Activated T-cell treated with anti-CD3 and anti-CD28 coated beads, Interleukin-2, amount 50 U/mL, for 4 hours (primary cell): ENCODE data around the gene GARIN5B. TPM values are rescaled to one million over a fixed set of nuclear protein-coding genes. Genes with fewer than 3 reads are reported as not detected.
"Not testable (repeated sequence)": the region's sequence is repeated elsewhere in the genome, so short reads cannot be mapped to it uniquely, and the experiment has no call there.

ENCODE experiments used
- ATAC-seq, 2 donors: fragments of 200-7000 bp; cut with Tn5 transposase; one replicate each; pipeline ENCODE4 v1.10.0; 2021
- DNase-seq: peaks from one replicate; pipeline ENCODE4 v3.0.0-alpha.2; 2020
- H3K27me3 Mint-ChIP-seq: one replicate; pipeline ENCODE4 v1.8.0; 2021; ENCODE audit warnings: low read depth, mixed read lengths
- H3K36me3 Mint-ChIP-seq: one replicate; pipeline ENCODE4 v1.8.0; 2022; ENCODE audit warnings: mixed read lengths; ENCODE audit not compliant: insufficient read depth
- H3K4me1 Mint-ChIP-seq: one replicate; pipeline ENCODE4 v1.8.0; 2021; ENCODE audit warnings: low read depth, mixed read lengths
- H3K4me3 Mint-ChIP-seq: one replicate; pipeline ENCODE4 v1.8.0; 2021; ENCODE audit warnings: mild to moderate bottlenecking, moderate library complexity, mixed read lengths
- H3K9me3 Mint-ChIP-seq: one replicate; pipeline ENCODE4 v1.8.0; 2021; ENCODE audit warnings: mixed read lengths
- total RNA-seq, 3 donors: library from RNA; stranded (reverse); gene quantifications; one replicate each; pipeline ENCODE4 v1.2.1, GENCODE V29; 2021

The GARIN5B gene
- not detected for total RNA-seq

DNA sequence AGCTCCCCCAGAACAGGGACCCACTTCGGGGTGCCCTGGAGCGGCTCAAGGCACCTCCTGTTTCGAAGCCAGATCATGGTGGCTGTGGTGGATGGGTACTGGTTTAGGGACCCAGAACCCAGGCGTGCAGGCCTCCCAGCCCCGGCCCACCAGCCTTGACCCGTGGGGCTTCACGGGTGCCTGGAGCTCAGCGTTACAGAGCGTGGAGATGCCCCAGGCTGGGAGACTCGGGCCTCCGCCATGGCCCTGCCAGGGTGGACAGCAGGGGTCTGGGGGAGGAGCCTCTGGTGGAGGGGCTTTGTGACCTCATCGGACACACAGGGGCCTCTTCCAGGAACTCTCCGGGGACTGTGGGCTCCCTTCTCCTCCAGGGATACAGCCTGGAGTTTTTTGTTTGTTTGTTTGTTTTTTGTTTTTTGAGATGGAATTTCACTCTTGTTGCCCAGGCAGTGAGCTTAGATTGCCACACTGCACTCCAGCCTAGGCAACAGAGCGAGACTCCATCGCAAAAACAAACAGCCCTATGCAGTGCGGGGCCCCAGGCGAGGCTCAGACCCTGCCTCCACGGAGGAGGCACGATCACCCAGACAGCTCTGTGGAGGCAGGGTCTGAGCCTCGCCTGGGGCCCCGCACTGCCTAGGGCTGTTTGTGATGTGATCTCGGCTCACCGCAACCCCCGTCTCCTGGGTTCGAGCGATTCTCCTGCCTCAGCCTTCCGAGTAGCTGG is at the start of gene GARIN5B:
Gene GARIN5B (minus strand): TSS at position 271 of the 727 bp plus-strand sequence. CDS start 194 bp downstream, at position 77.
- H3K9me3 Mint-ChIP-seq = no peaks in the 10 kb centered on the region
- H3K4me1 Mint-ChIP-seq = no peaks in the 10 kb centered on the region
- H3K36me3 Mint-ChIP-seq = no peaks in the 10 kb centered on the region
- no peak within 1 kb of the TSS for H3K4me3 Mint-ChIP-seq
- DNase-seq (no peak), ATAC-seq (no peak)
- H3K27me3 Mint-ChIP-seq = peaks cover 12% of the 10 kb centered on the region

DNA sequence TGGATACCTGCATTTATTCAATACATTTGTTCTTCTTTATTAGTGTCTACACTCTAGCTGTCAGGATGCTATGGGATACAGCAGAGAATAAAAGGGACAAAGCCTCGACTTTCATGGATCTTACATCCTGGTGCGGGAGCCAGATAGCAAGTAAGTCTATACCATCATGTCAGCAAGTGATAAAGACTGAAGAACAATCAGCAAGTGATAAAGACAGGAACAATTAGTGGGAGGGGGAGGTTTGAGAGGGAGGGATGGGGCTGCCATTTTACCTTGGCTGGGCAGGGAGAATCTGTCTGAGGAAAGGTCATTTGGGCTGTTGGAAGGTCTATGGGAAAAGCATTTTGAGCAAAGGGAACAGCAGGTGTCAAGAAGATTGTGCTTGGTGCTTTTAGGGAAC is 47.1 kb upstream of the GARIN5B start:
- Mint-ChIP-seq H3K36me3 (peaks cover 14% of the 10 kb centered on the region), H3K4me3 (no peak overlapping the region), H3K27me3 (no peaks in the 10 kb centered on the region), H3K9me3 (no peaks in the 10 kb centered on the region), H3K4me1 (peaks cover 18% of the 10 kb centered on the region)
- DNase-seq (no peak), ATAC-seq (no peak)

DNA sequence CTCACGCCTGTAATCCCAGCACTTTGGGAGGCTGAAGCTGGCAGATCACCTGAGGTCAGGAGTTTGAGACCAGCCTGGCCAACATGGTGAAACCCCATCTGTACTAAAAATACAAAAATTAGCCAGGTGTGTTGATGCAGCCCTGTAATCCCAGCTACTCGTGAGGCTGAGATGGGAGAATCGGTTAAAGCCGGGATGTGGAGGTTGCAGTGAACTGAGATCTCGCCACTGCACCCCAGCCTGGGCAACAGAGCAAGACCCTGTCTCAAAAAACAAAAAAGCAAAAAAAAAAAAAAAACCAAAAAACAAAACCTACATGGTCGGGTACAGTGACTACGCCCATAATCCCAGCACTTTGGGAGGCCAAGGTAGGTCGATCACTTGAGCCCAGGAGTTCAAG is 46.1 kb upstream of the GARIN5B start:
- not testable (repeated sequence) for DNase-seq, H3K4me3 Mint-ChIP-seq, H3K9me3 Mint-ChIP-seq, ATAC-seq, H3K27me3 Mint-ChIP-seq
- H3K4me1 Mint-ChIP-seq = peaks cover 18% of the 10 kb centered on the region
- peaks cover 16% of the 10 kb centered on the region for H3K36me3 Mint-ChIP-seq

DNA sequence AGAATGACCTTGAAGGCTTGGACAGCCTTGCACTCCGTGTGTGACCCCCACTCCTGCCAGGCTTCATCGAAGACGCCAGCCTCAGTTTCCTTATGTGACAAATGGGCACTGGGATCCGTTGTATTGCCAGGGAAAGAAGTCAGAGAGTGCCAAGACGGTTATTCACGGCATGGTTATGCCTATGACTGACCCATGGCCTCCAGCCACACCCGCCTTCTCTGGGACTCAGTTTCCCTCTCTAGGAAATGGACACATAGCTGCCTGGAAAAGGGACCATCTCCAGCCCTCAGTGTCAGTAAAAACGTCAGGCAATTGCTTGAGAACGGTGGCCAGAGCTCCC is 45.4 kb upstream of the GARIN5B start:
- H3K9me3 Mint-ChIP-seq = no peaks in the 10 kb centered on the region
- DNase-seq (no peak), ATAC-seq (no peak)
- peaks cover 18% of the 10 kb centered on the region for H3K4me1 Mint-ChIP-seq
- H3K4me3 Mint-ChIP-seq = peak overlapping the region; percentile 92
- peaks cover 19% of the 10 kb centered on the region for H3K36me3 Mint-ChIP-seq
- H3K27me3 Mint-ChIP-seq = no peaks in the 10 kb centered on the region

DNA sequence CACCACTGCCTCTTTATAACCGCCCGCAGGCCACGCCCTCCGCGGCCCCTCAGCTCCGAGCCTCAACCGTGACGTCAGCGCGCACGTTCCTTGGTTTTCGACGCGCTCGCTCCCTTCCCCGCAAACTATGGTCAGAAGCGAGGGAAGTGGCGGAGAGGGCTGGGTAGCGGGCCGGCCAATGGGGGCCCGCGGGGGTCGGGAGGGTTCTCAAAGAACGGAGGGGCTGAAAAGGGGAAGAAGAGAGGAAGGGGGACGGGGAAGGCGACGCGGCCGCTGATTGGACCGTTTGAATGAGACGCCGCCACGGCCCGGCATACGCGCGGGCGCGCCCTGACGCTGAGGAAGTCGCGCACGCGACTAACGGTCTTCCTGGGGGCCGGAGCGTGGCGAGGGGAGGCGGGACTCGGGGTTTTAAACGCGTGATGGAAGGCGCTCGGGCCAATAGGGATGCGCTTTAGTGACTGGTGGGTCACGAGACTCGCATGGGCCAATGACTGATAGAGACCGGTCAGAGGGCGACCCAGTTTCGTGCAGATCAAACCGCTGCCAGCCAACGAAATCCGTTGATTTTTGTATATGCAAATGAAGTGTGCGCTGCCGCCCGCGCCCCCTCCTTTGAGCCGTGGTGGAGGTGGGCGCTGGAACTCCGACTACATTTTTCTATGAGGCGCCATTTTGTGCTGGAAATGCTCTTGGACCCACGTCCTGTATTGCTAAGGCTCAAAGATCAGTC is 44.9 kb upstream of the GARIN5B start:
- ATAC-seq (peak; percentile 88 to 91), DNase-seq (peak; percentile 93)
- Mint-ChIP-seq H3K4me3 (peak overlapping the region; percentile 92), H3K4me1 (peaks cover 18% of the 10 kb centered on the region), H3K9me3 (no peaks in the 10 kb centered on the region), H3K36me3 (peaks cover 22% of the 10 kb centered on the region), H3K27me3 (no peaks in the 10 kb centered on the region)

GRCh38 chr19:55407550-55407799 is 44.4 kb upstream of the GARIN5B start, which contains the start of gene UBE2S:
UBE2S (minus strand) TSS chr19:55407788; CDS start chr19:55407589, 199 bp downstream.
- H3K9me3 Mint-ChIP-seq, H3K27me3 Mint-ChIP-seq, ATAC-seq, DNase-seq: not testable (repeated sequence)
- H3K36me3 Mint-ChIP-seq = peaks cover 25% of the 10 kb centered on the region
- H3K4me3 Mint-ChIP-seq = peak within 1 kb of the TSS; percentile 92
- peaks cover 18% of the 10 kb centered on the region for H3K4me1 Mint-ChIP-seq

- Mint-ChIP-seq H3K4me3 (peak overlapping the region; percentile 92), H3K36me3 (peaks cover 28% of the 10 kb centered on the region), H3K4me1 (peaks cover 18% of the 10 kb centered on the region), H3K27me3 (no peaks in the 10 kb centered on the region), H3K9me3 (no peaks in the 10 kb centered on the region)
- DNase-seq = no peak
- peak; percentile 8 to 9 for ATAC-seq
Observed at GRCh38 chr19:55406826-55407549, 43.9 kb upstream of the GARIN5B start.

GRCh38 chr19:55406091-55406825 is 43.2 kb upstream of the GARIN5B start:
- peaks cover 18% of the 10 kb centered on the region for H3K4me1 Mint-ChIP-seq
- ATAC-seq (no peak), DNase-seq (no peak)
- no peaks in the 10 kb centered on the region for H3K9me3 Mint-ChIP-seq
- peaks cover 31% of the 10 kb centered on the region for H3K36me3 Mint-ChIP-seq
- no peaks in the 10 kb centered on the region for H3K27me3 Mint-ChIP-seq
- H3K4me3 Mint-ChIP-seq = peak overlapping the region; percentile 92

DNA sequence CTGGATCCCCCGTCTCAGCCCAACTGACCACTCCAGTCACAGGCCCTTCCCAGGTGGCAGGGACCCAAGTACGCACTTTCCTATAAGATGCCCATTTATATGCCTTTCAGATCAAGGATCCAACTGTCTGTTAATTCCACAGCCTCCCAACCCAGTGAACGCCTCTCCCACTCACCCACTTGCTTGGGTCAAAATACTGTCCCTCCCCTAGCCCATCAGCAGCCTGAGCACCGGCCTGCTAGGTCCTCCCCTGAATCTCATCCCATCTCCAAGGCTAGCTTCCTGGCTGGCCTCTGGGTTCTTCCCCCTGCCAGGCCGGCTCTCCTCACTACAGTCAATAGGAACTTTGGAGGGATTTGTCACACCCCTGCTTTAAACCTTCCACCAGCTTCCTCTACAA is 42.6 kb upstream of the GARIN5B start:
- peak overlapping the region; percentile 92 for H3K4me3 Mint-ChIP-seq
- no peaks in the 10 kb centered on the region for H3K9me3 Mint-ChIP-seq
- ATAC-seq = no peak
- DNase-seq = no peak
- H3K4me1 Mint-ChIP-seq = peaks cover 18% of the 10 kb centered on the region
- peaks cover 36% of the 10 kb centered on the region for H3K36me3 Mint-ChIP-seq
- H3K27me3 Mint-ChIP-seq = no peaks in the 10 kb centered on the region

DNA sequence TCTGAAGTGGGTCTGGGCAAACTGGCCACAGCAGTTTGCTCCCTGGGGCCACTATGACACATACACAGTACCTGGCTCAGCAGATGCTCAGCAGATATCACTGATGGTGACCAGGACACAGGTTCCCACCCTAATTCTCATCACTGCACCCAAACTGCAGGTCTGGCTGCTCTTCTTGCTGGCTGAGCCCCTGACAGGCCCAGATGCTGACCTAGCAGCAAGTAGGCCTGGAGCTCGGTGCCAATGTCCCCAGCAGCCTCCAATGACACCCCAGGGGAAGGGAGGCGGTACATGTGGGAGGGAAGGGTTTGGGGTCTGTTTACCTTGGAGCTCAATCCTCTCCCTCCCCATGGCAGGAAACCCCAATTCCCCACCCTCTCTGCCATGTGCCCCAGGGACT is 39.4 kb upstream of the GARIN5B start:
- peaks cover 39% of the 10 kb centered on the region for H3K36me3 Mint-ChIP-seq

DNA sequence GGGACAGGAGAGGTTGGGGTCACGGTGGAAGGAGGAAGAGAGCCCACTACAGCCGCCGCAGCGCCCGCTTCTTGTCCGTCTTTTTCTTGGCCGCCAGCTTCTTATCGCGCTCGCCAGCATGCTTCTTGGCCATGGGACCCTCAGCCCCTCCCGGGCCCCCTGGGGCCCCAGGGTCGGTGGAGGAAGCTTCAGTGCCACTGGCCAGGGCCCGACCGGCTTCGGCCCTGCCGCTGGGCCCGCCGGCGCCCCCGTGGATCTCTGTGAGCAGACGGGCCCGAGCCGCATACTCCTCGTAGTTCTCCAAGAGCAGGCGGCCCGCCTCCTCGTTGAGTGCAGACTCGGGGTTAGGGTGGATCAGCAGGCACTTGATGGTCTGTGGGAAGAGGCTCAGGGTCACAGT is 38.3 kb upstream of the GARIN5B start:
- H3K9me3 Mint-ChIP-seq, ATAC-seq: not testable (repeated sequence)
- peaks cover 35% of the 10 kb centered on the region for H3K36me3 Mint-ChIP-seq

More for the DNA sequence above, 39.4 kb upstream of the GARIN5B start:
- DNase-seq (no peak), ATAC-seq (no peak)
- H3K4me1 Mint-ChIP-seq = peaks cover 25% of the 10 kb centered on the region
- no peak overlapping the region for H3K4me3 Mint-ChIP-seq
- no peaks in the 10 kb centered on the region for H3K27me3 Mint-ChIP-seq
- no peaks in the 10 kb centered on the region for H3K9me3 Mint-ChIP-seq

DNA sequence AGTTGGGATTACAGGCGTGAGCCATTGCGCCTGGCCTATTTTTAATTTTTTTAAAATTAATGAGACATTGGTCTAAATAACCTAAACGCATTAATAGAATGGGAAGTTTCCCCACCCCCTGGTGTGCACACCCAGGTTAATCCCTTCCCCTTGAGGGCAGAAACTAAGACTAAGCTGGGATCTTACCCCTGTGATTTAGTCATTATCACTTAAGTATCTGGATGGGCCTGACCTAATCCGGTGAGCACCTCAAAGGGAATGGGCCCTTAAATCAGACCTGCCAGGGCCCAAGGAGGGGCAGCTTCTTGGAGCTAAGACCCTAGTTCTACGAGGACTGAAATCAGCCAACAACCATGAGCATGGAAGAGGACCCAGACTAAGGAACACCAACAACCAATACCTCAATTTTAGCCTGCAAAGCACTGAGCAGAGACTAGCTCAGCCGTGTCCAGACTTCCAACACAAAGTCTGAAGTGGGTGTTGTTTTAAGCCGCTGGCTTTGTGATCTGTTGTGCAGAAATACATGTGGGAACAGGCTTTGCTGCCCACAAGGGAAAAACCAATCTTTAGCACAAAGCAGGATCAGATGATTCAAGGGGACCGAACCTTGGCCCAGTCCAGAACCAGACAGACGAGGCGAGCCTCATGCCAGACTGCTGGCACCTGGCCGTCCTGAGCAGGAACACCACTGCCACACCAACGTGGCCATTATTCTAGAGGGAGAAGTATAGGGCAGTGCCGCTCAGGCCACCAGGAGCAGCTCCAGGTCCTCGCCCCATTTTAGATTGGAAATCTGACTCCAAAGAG is 37.4 kb upstream of the GARIN5B start:
- DNase-seq = no peak
- ATAC-seq = no peak
- H3K9me3 Mint-ChIP-seq = no peaks in the 10 kb centered on the region
- H3K4me1 Mint-ChIP-seq = peaks cover 11% of the 10 kb centered on the region
- H3K27me3 Mint-ChIP-seq = no peaks in the 10 kb centered on the region
- H3K4me3 Mint-ChIP-seq = no peak overlapping the region
- H3K36me3 Mint-ChIP-seq = peaks cover 26% of the 10 kb centered on the region

More for the DNA sequence above, 38.3 kb upstream of the GARIN5B start:
- H3K4me1 Mint-ChIP-seq = peaks cover 20% of the 10 kb centered on the region
- DNase-seq, H3K27me3 Mint-ChIP-seq, H3K4me3 Mint-ChIP-seq: not testable (repeated sequence)

DNA sequence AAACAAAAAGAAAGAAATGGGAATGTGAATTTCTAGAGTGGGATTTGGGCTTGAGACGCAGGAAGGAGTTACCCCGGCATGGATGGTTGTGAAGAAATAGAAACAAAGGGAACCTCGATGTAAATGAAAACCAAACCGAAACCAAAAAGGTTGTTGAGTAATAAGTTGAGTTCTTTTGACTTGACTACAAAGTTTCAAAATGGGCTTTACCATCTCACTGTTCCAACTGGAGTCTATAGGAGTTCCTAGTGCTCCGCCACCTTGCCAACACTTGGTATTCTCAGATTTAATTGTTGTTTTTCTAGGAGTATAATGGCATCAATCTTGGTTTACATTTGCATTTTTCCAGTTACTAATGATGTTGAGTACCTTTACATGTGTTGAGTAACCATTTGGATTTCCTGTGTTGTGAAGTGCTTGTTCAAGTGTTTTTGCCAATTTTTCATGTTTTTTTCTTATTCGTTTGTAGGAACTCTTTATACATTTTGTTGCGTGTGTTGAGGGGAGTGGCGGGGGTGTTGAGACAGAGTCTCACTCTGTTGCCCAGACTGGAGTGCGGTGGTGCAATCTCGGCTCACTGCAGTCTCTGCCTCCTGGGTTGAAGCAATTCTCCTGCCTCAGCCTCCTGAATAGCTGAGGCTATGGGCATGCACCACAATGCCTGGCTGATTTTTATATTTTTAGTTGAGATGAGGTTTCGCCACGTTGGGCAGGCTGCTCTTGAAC is 35.3 kb upstream of the GARIN5B start:
- H3K27me3 Mint-ChIP-seq = no peaks in the 10 kb centered on the region

More for the DNA sequence above, 35.3 kb upstream of the GARIN5B start:
- no peak for DNase-seq
- Mint-ChIP-seq H3K9me3 (no peaks in the 10 kb centered on the region), H3K4me3 (peak overlapping the region; percentile 25), H3K36me3 (peaks cover 21% of the 10 kb centered on the region), H3K4me1 (peaks cover 10% of the 10 kb centered on the region)
- ATAC-seq = peak; percentile 56 to 63
